ENCODE results near the gene TSFM. TPM values are rescaled to one million over a fixed set of nuclear protein-coding genes. Genes with fewer than 3 reads are reported as not detected.

TSFM gene
- total RNA-seq, 4 donors from 2014 or later: 18.5 to 37.2 (median 24.7) TPM

GRCh38 chr12:57751788-57752667 lies 30.6 kb upstream of the TSFM start, which contains the start of gene CDK4:
TSS of gene CDK4 (minus strand) at chr12:57752310. CDS start at chr12:57751717, 593 bp downstream.
- TF ChIP-seq POLR2A (IDR thresholded peaks at IDR 0.05) (peak in 3 of 4 donors; percentile 58 to 78 (median 65)), CTCF (IDR thresholded peaks at IDR 0.05) (peak in 2 of 6 experiments; percentile 3 to 35)
- peak within 1 kb of the TSS; percentile 61 to 96 (median 72) for H3K4me3 ChIP-seq
- H3K4me1 ChIP-seq: peaks cover 33 to 57% (median 37%) of the 10 kb centered on the region in 3 donors
- no peaks in the 10 kb centered on the region for H3K27me3 ChIP-seq
- intact Hi-C loops (cut with DNase I): no loop called here
- H3K36me3 ChIP-seq: peaks cover 7 to 38% (median 15%) of the 10 kb centered on the region in 3 donors
- peak; percentile 99 for DNase-seq
- peak within 1 kb of the TSS; percentile 84 to 92 (median 90) for H3K27ac ChIP-seq
- WGBS, 2 donors: 0% methylated on average over 17 to 20 of the region's 58 CpGs
- H3K9me3 ChIP-seq: no peaks in the 10 kb centered on the region

DNA sequence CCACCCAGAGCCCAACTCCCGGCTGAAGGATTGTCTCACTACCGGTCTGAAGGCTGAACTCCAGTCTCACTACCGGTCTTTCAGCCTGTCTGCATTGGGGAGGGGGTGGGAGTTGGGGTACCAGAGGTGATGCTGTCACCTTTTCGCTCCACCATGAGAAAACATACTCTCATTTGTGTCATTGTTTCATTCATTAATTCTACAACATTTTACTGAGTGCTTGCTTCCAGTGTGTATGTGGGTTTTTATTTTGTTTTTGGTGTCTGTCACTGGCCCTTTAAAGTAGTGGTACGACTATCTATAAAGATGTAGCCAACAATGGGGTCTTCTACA lies 30.0 kb upstream of the TSFM start:
- Histone ChIP-seq H3K4me3 (peak overlapping the region; percentile 61 to 96 (median 72)), H3K36me3 (peaks cover 7 to 34% (median 10%) of the 10 kb centered on the region in 3 donors), H3K27ac (peak overlapping the region; percentile 41 to 92 (median 90)), H3K4me1 (peaks cover 33 to 59% (median 37%) of the 10 kb centered on the region in 3 donors), H3K9me3 (no peaks in the 10 kb centered on the region), H3K27me3 (no peaks in the 10 kb centered on the region)
- 0% methylated on average over 5 of the region's 5 CpGs for WGBS, 2 donors
- TF ChIP-seq CTCF (IDR thresholded peaks at IDR 0.05): no peak
- no peak for TF ChIP-seq POLR2A (IDR thresholded peaks at IDR 0.05)
- no peak for DNase-seq
- intact Hi-C loops (cut with DNase I): no loop called here

GRCh38 chr12:57753756-57754337 lies 28.7 kb upstream of the TSFM start:
- TF ChIP-seq CTCF (IDR thresholded peaks at IDR 0.05) (no peak), POLR2A (IDR thresholded peaks at IDR 0.05) (no peak)
- peaks cover 2 to 34% (median 5%) of the 10 kb centered on the region in 3 donors for H3K36me3 ChIP-seq
- peak overlapping the region in 1 of 4 donors; percentile 98 for H3K4me3 ChIP-seq
- WGBS, 2 donors: 20 to 38% methylated on average over 1 of the region's 1 CpG
- DNase-seq: no peak
- peak overlapping the region in 3 of 4 donors; percentile 48 to 86 (median 76) for H3K27ac ChIP-seq
- no peaks in the 10 kb centered on the region for H3K9me3 ChIP-seq
- H3K4me1 ChIP-seq: peaks cover 33 to 59% (median 37%) of the 10 kb centered on the region in 3 donors
- H3K27me3 ChIP-seq: no peaks in the 10 kb centered on the region
- intact Hi-C loops (cut with DNase I): no loop called here

DNA sequence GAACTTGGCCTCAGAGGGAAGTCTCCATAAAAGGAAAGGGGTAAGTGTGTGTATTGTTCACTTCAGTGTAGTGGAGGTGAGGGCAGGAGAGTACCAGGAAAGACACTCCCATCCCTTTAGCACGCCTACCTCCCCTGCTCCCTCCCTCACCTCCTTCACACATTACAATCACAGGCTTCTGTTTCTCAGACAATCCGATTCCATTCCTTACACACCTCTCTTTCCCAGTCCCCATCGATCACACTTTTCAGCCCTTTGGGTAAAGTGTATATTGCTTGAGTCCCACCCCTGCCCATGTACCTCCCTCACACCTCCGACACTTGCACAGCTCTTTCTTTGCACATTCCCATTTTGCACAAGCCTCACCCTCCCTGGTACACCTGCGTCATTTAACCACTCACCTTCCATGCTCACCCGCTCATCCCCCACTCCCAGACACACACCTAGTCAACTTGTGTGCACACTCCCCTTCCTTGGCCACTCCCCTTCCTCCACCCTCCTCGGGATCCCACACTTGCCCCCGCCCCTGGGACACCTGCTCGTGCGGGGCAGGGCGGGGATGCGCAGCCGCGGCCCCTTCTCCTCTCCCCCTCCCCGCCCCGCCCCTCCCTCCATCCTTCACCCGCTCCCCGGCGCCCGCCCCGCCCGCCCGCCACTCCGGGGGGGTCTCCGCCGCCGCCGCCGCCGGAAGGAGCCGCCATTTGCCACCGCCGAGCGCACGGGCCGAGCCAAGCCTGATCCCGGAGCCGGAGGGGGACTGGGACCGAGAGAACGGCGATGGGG lies 28.0 kb upstream of the TSFM start, which contains the start of gene MARCHF9:
TSS of gene MARCHF9 (plus strand) at position 693 of the 783 bp plus-strand sequence. CDS start 426 bp downstream, outside the sequence.
- no peaks in the 10 kb centered on the region for H3K27me3 ChIP-seq
- peak; percentile 43 for DNase-seq
- peak within 1 kb of the TSS; percentile 54 to 98 (median 79) for H3K4me3 ChIP-seq
- 1 to 3% methylated on average over 9 to 11 of the region's 41 CpGs for WGBS, 2 donors
- H3K4me1 ChIP-seq: peaks cover 33 to 59% (median 37%) of the 10 kb centered on the region in 3 donors
- TF ChIP-seq CTCF (IDR thresholded peaks at IDR 0.05) (no peak), POLR2A (IDR thresholded peaks at IDR 0.05) (no peak)
- intact Hi-C loops (cut with DNase I): no loop called here
- H3K27ac ChIP-seq: peak within 1 kb of the TSS; percentile 48 to 86 (median 81)
- H3K9me3 ChIP-seq: no peaks in the 10 kb centered on the region
- H3K36me3 ChIP-seq: peaks cover 0 to 31% (median 0%) of the 10 kb centered on the region in 3 donors
